Epithelial cell of esophagus (primary cell): ENCODE data around the gene TMEM192.
"Not testable (repeated sequence)": the region's sequence is repeated elsewhere in the genome, so short reads cannot be mapped to it uniquely, and the experiment has no call there.

Experiments used
- DNase-seq: peaks from one replicate; pipeline ENCODE4 v3.0.0; 2010; ENCODE audit warnings: low read depth
- H3K4me3 ChIP-seq: 2 replicates; pipeline ENCODE4 v1.5.1; 2011; ENCODE audit warnings: mild to moderate bottlenecking, low read length, control low read depth
- TF ChIP-seq, protein P1 (sequence below): IDR thresholded peaks from 2 replicates; pipeline ENCODE4 v1.5.1; 2011; ENCODE audit warnings: low read depth, mild to moderate bottlenecking, low read length, control low read depth, inconsistent platforms; ENCODE audit not compliant: insufficient read depth; ENCODE audit errors: missing control alignments

The TMEM192 gene

DNA sequence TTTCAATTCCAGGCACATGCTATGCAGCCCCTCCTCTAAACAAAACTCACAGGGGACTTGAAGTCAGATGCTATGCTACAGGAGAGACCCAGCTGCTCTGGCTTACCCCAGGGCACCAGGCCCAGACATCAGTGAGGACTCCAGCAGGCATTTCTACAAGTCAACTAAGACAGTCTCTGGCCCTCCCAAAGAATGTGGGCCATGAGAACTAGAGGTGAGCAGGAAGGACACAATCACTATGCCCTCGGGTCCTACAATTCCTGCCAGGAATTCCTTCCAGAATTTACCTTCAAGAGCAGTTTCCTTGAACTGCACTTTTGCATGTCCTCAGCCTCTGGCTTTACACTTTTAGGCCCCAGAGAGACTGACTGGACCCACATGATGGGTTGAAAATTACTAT, 17.4 kb downstream of the TMEM192 start:
- no peak overlapping the region for H3K4me3 ChIP-seq
- TF ChIP-seq, protein P1, sequence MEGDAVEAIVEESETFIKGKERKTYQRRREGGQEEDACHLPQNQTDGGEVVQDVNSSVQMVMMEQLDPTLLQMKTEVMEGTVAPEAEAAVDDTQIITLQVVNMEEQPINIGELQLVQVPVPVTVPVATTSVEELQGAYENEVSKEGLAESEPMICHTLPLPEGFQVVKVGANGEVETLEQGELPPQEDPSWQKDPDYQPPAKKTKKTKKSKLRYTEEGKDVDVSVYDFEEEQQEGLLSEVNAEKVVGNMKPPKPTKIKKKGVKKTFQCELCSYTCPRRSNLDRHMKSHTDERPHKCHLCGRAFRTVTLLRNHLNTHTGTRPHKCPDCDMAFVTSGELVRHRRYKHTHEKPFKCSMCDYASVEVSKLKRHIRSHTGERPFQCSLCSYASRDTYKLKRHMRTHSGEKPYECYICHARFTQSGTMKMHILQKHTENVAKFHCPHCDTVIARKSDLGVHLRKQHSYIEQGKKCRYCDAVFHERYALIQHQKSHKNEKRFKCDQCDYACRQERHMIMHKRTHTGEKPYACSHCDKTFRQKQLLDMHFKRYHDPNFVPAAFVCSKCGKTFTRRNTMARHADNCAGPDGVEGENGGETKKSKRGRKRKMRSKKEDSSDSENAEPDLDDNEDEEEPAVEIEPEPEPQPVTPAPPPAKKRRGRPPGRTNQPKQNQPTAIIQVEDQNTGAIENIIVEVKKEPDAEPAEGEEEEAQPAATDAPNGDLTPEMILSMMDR, result no peak
- DNase-seq, result no peak

DNA sequence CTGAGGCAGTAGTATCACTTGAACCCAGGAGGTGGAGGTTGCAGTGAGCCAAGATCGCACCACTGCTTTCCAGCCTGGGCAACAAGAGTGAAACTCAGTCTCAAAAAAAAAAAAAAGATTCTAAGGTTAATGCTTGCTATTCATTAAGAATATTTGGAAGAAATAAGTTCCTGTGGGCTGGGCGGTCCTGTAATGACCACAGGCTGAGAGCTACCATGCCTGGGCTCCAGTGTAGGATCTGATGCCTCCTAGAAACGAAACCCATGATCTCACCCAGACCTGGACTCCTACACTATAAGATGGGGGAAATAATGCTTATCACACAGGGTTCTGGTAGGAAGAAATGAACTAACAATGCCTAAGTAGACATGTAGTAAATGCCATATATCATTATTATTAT, 17.8 kb downstream of the TMEM192 start:
- no peak overlapping the region for H3K4me3 ChIP-seq
- no peak for DNase-seq
- TF ChIP-seq, protein P1, result no peak

DNA sequence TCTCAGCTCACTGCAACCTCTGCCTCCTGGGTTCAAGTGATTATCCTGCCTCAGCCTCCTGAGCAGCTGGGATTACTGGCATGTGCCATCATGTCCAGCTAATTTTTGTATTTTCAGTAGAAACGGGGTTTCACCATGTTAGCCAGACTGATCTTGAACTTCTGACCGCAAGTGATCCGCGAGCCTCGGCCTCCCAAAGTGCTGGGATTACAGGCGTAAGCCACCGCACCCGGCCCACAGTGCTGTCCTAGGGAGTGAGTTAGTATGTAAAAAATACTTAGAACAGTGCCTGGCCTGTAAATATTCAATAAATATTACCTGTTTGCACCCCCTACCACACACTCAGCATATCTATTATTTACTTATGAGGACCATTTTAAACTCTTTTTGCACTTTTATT, 20.5 kb downstream of the TMEM192 start:
- H3K4me3 ChIP-seq, DNase-seq: not testable (repeated sequence)

DNA sequence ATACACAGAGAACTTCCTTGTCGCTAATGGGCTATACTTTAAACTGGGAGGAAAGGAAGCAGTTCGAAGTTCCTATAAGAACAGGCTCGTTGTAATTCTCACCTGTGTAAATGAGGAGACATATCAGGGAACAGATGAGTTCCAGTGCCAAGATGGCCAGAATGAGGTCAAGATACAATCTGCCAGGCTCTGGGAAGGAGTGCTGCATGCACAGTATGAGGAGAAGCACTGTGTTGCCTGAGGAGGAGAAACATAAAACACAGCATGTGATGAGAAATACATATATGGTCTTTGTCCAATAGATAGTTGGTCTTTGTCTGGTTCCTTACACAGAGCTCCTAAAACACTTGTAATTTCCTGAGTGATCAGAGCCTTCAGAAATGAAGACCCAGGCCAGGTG, 24.3 kb downstream of the TMEM192 start:
- TF ChIP-seq, protein P1, result no peak
- DNase-seq, result no peak
- H3K4me3 ChIP-seq, result no peak overlapping the region

DNA sequence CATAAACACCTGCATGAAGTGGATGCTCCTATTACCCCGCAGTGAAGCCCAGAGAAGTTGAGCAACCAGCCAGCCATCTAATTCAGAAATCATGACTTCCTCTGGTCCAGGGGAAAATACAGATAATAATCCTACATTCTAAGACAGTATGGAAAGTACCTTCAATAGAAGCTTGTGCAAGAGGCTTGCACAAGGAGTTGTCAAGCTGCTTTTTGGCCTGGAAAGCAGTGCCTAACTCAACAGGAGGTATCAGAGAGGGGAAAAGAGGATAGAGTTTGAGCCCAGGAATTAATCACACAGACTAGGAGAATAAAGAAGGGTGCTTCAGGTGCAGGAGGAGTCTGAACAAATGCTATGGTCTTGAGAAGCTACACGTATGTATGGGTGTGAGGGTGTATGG, 26.7 kb downstream of the TMEM192 start:
- H3K4me3 ChIP-seq, result no peak overlapping the region
- peak; percentile 39 for DNase-seq
- TF ChIP-seq, protein P1, result no peak

DNA sequence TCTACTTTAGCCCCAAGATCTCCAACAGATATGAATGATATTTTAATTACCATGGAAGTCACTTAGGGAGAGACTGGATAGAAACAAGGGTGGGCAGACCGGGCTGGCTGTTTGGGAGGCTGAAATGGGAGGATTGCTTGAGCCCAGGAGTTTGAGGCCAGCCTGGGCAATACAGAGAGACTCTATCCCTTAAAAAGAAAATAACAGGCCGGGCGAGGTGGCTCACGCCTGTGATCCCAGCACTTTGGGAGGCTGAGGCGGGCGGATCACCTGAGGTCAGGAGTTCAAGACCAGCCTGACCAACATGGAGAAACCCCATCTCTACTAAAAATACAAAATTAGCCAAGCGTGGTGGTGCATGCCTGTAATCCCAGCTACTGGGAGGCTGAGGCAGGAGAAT, 27.9 kb downstream of the TMEM192 start:
- DNase-seq, H3K4me3 ChIP-seq: not testable (repeated sequence)

DNA sequence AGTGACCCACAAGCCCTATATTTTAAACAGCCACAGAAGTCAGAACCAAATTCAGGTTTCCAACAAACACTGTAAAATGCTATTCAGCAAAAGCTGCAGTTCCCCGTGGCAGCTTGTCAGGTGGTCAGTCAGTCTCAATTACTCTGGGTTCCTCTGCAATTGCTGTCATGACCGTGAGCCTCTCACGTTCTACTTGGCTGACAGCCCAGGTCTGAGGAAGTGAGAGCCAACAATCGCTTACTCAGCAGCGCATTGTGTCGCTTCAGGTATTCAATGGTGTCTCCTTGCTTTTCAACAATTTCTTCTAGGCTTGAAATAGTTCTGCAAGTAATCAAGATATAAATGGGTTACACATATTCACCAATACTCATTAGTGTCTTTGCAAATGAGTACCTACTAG, 33.2 kb downstream of the TMEM192 start:
- peak; percentile 76 for DNase-seq
- H3K4me3 ChIP-seq, result no peak overlapping the region
- TF ChIP-seq, protein P1, result no peak

DNA sequence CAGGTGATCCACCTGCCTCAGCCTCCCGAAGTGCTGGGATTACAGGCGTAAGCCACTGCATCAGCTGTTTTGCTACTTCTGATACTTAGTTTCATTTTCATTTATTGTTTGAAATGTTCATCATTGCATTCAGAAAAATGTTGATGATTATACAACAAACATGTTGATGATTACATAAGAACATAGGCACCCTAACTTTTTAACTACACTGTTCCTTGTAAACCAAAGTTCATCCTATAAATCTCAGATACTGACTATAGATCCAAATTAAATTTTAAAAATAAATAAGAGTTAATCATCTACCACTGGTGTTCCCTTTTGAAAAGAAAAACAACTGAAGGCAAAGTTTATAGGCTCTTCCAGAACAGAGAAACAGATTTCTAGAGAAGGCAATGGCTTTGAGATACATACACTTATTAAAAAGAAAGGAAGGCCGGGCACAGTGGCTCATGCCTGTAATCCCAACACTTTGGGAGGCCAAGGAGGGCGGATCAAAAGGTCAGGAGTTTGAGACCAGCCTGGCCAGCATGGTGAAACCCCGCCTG, 35.6 kb downstream of the TMEM192 start:
- no peak overlapping the region for H3K4me3 ChIP-seq
- TF ChIP-seq, protein P1, result no peak
- DNase-seq, result no peak

DNA sequence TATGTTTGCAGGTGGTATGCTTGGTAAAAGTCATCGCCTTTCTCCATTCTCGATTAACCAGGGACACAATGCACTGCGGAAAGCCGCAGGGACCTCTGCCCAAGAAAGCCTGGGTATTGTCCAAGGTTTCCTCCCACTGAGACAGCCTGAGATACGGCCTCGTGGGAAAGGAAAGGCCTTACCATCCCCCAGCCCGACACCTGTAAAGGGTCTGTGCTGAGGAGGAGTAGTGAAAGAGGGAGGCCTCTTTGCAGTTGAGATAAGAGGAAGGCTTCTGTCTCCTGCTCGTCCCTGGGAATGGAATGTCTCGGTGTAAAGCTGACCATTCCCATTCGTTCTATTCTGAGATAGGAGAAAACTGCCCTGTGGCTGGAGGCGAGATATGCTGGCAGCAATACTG, 39.3 kb downstream of the TMEM192 start:
- not testable (repeated sequence) for H3K4me3 ChIP-seq, DNase-seq
